Stomach (tissue), 9 donors: ENCODE results near the gene FHAD1. TPM values are rescaled to one million over a fixed set of nuclear protein-coding genes. Genes with fewer than 3 reads are reported as not detected.

Experiments
- DNase-seq, 2 donors: peaks; one replicate each; pipeline versions ENCODE4 v3.0.0 to v3.0.0-alpha.2; 2013 to 2019
- H3K27ac ChIP-seq, 5 donors: fragments of 200-600 bp in 4 of 5; sonication (generic) in 4 of 5; one replicate each; pipeline ENCODE4 v1.5.1; 2013 to 2019; ENCODE audit warnings: mild to moderate bottlenecking in 1 of 5, moderate library complexity in 1 of 5
- H3K27me3 ChIP-seq, 3 donors: fragments of 200-600 bp; sonication (generic); one replicate each; pipeline ENCODE4 v1.5.1; 2017 to 2019; ENCODE audit warnings: mixed run types in 1 of 3
- H3K36me3 ChIP-seq, 4 donors: fragments of 200-600 bp; sonication (generic); 1 replicate in 3 of 4; 2 replicates in 1 of 4; pipeline ENCODE4 v1.5.1; 2016 to 2019
- H3K4me1 ChIP-seq, 4 donors: fragments of 200-600 bp; sonication (generic); one replicate each; pipeline ENCODE4 v1.5.1; 2016 to 2019
- H3K4me3 ChIP-seq, 4 donors: fragments of 200-600 bp; sonication (generic) in 3 of 4; one replicate each; pipeline ENCODE4 v1.5.1; 2016 to 2019; ENCODE audit warnings: mild to moderate bottlenecking in 1 of 4
- H3K9me3 ChIP-seq, 4 donors: fragments of 200-600 bp; sonication (generic); one replicate each; pipeline ENCODE4 v1.5.1; 2016 to 2019
- EP300 ChIP-seq: sonication (generic); formaldehyde crosslinking; IDR thresholded peaks from one replicate; pipeline ENCODE4 v1.6.1; 2017; ENCODE audit warnings: antibody characterized with exemption
- POLR2A ChIP-seq, 4 donors: fragments of 450-650 bp; IDR thresholded peaks; one replicate each; pipeline ENCODE4 v1.6.1; 2016; ENCODE audit warnings: antibody characterized with exemption in 4 of 4, control low read depth in 2 of 4, mild to moderate bottlenecking in 1 of 4, moderate library complexity in 1 of 4
- POLR2AphosphoS5 ChIP-seq, 3 donors: sonication (generic); formaldehyde crosslinking; IDR thresholded peaks; one replicate each; pipeline ENCODE4 v1.6.1; 2016; ENCODE audit warnings: antibody characterized with exemption in 3 of 3
- WGBS, 5 donors: extraction: QIAGEN DNeasy Blood & Tissue Kit in 3 of 5; methylation state at CpG; one replicate each; pipeline versions ENCODE4 v1.1.5 to v1.1.7; 2013 to 2018; 5-methylcytosine and 5-hydroxymethylcytosine counted together
- intact Hi-C: fragments of 100-400 bp; cut with DNase I; formaldehyde crosslinking; loops from one replicate; pipeline ENCODE4 v1.15.1; 2023; ENCODE audit warnings: low total_unique reads
- polyA plus RNA-seq, 3 donors: library from polyadenylated mRNA; stranded (reverse); fragments of 200-250 nt; gene quantifications; one replicate each; pipeline ENCODE4 v1.2.3, GENCODE V29; 2013
- total RNA-seq, 5 donors: library from RNA; depleted of rRNA; stranded (reverse); fragments of >200 nt; gene quantifications; one replicate each; pipeline versions ENCODE4 v1.1.0 to v1.2.3, GENCODE V29; 2014 to 2016
- TF ChIP-seq, protein P1 (sequence below), 7 experiments: fragments of 450-650 bp in 4 of 7; fragments of 200-600 bp in 3 of 7; sonication (generic) in 3 of 7; IDR thresholded peaks; one replicate each; pipeline ENCODE4 v1.5.1; 2016 to 2019; ENCODE audit warnings: antibody characterized with exemption in 7 of 7, control low read depth in 2 of 7, mild to moderate bottlenecking in 1 of 7
- donor health status: healthy with polysubstance abuse.
- donor health status: Bipolar disorder and iron deficiency.
- donor health status: healthy.

The FHAD1 gene
- total and polyA plus RNA-seq, 8 donors = 0.38 to 5.1 (median 1.4) TPM; not detected in 2

- Histone ChIP-seq H3K36me3 (no peaks in the 10 kb centered on the region), H3K9me3 (no peaks in the 10 kb centered on the region), H3K27ac (peak overlapping the region in 1 of 5 donors; percentile 72), H3K27me3 (no peaks in the 10 kb centered on the region), H3K4me3 (no peak overlapping the region), H3K4me1 (peaks cover 28 to 50% (median 41%) of the 10 kb centered on the region in 4 donors)
- TF ChIP-seq EP300 (no peak), POLR2A (IDR thresholded peaks at IDR 0.05) (no peak), POLR2AphosphoS5 (IDR thresholded peaks at IDR 0.05) (no peak)
- TF ChIP-seq, protein P1, sequence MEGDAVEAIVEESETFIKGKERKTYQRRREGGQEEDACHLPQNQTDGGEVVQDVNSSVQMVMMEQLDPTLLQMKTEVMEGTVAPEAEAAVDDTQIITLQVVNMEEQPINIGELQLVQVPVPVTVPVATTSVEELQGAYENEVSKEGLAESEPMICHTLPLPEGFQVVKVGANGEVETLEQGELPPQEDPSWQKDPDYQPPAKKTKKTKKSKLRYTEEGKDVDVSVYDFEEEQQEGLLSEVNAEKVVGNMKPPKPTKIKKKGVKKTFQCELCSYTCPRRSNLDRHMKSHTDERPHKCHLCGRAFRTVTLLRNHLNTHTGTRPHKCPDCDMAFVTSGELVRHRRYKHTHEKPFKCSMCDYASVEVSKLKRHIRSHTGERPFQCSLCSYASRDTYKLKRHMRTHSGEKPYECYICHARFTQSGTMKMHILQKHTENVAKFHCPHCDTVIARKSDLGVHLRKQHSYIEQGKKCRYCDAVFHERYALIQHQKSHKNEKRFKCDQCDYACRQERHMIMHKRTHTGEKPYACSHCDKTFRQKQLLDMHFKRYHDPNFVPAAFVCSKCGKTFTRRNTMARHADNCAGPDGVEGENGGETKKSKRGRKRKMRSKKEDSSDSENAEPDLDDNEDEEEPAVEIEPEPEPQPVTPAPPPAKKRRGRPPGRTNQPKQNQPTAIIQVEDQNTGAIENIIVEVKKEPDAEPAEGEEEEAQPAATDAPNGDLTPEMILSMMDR (IDR thresholded peaks at IDR 0.05) = no peak
- intact Hi-C loops = loop anchor here (10.0 kb wide), 1 partner anchor 181 kb away; no protein-coding TSS in a partner anchor
- no peak for DNase-seq
- 58 to 75% (median 64%) methylated on average over 24 of the region's 24 CpGs for WGBS, 5 donors
Observed at GRCh38 chr1:15323989-15324868, 77.2 kb downstream of the FHAD1 start.

DNA sequence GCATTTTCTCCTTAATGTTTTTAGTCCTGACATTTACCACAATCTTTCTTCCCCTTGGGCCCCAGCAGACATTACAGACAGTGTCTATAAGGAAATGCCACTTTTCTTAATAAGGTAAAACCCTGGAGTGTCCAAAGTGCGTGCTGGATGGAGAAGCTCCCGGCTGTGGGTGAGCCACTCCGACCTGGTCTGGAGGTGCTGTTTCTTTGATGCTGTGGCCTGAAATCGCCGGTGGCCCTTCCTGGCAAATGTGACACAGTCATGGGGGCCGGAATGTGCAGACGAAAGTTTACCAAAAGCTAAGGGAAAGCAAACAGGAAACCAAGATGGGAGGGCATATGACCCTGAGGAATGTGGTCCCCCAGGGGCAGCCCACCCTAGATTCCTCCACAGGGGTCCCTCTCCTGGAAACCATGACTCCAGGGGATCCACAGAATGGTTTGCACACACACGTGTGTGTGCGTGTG, 77.9 kb downstream of the FHAD1 start:
- TF ChIP-seq, protein P1 (IDR thresholded peaks at IDR 0.05) = no peak
- TF ChIP-seq POLR2AphosphoS5 (IDR thresholded peaks at IDR 0.05) = no peak
- no peak for TF ChIP-seq POLR2A (IDR thresholded peaks at IDR 0.05)
- no peak for TF ChIP-seq EP300
- Histone ChIP-seq H3K27me3 (no peaks in the 10 kb centered on the region), H3K36me3 (no peaks in the 10 kb centered on the region), H3K4me1 (peaks cover 33 to 57% (median 45%) of the 10 kb centered on the region in 4 donors), H3K9me3 (no peaks in the 10 kb centered on the region), H3K4me3 (no peak overlapping the region), H3K27ac (no peak overlapping the region)
- DNase-seq = no peak
- WGBS, 5 donors = 82 to 93% (median 88%) methylated on average over 9 of the region's 9 CpGs
- intact Hi-C loops = loop anchor here (5.0 to 10.0 kb wide), 2 partner anchors 102 to 180 kb away; no protein-coding TSS in a partner anchor

DNA sequence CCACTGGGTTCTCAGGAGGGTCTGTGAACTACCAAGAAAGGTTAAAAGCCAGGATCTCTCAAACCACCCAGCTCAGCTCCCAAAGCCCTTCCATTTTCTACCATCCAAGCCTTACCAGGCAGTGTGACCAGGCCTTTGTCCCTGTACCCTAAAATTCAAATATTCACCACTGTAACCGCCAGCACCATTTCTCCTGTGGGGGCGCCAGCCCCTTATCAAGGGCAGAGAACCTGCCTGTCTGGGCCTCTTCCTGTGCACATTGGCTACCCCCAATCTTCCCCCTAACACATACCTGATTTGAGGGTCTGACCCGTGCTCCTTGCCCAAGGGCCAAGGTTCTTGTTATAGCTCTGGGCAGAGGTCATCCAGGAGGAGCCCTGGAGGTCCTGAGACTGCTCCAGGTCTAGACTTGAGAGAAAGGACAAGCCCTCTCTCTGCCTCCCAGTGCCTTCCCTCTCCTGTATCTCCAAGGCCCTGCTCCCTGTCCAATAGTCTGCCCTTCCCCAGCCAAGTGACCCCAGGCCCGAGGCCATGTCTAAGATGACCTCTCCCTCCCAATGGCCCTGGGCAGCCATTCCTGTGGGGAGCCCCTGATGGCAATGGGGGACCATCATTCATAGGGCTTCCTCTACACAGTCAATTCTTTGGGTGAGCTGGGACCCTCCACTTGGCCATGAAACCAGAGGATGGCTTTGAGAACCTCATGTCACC, 78.5 kb downstream of the FHAD1 start:
- TF ChIP-seq POLR2AphosphoS5 (IDR thresholded peaks at IDR 0.05) (no peak), POLR2A (IDR thresholded peaks at IDR 0.05) (no peak), EP300 (no peak)
- TF ChIP-seq, protein P1 (IDR thresholded peaks at IDR 0.05) = no peak
- intact Hi-C loops = loop anchor here (5.0 to 10.0 kb wide), 2 partner anchors 102 to 179 kb away; no protein-coding TSS in a partner anchor
- H3K9me3 ChIP-seq = no peaks in the 10 kb centered on the region
- 85 to 94% (median 93%) methylated on average over 4 of the region's 4 CpGs for WGBS, 5 donors
- no peak for DNase-seq
- H3K4me1 ChIP-seq = peaks cover 33 to 58% (median 45%) of the 10 kb centered on the region in 4 donors
- no peaks in the 10 kb centered on the region for H3K36me3 ChIP-seq
- H3K27me3 ChIP-seq = no peaks in the 10 kb centered on the region
- H3K4me3 ChIP-seq = no peak overlapping the region
- H3K27ac ChIP-seq = peak overlapping the region in 1 of 5 donors; percentile 72
